Thyroid gland (tissue), 4 donors: ENCODE data around the gene CBY3.

Experiments used
- CTCF ChIP-seq, 6 experiments: fragments of 200-600 bp in 3 of 6; fragments of 450-650 bp in 3 of 6; sonication (generic) in 3 of 6; IDR thresholded peaks; one replicate each; pipeline ENCODE4 v1.5.1; 2016 to 2019; ENCODE audit warnings: antibody characterized with exemption in 6 of 6, mild to moderate bottlenecking in 2 of 6, inconsistent platforms in 1 of 6, moderate library complexity in 1 of 6
- POLR2A ChIP-seq, 2 donors: fragments of 450-650 bp; IDR thresholded peaks; one replicate each; pipeline ENCODE4 v1.6.1; 2017; ENCODE audit warnings: antibody characterized with exemption in 2 of 2, mild to moderate bottlenecking in 2 of 2, moderate library complexity in 1 of 2

DNA sequence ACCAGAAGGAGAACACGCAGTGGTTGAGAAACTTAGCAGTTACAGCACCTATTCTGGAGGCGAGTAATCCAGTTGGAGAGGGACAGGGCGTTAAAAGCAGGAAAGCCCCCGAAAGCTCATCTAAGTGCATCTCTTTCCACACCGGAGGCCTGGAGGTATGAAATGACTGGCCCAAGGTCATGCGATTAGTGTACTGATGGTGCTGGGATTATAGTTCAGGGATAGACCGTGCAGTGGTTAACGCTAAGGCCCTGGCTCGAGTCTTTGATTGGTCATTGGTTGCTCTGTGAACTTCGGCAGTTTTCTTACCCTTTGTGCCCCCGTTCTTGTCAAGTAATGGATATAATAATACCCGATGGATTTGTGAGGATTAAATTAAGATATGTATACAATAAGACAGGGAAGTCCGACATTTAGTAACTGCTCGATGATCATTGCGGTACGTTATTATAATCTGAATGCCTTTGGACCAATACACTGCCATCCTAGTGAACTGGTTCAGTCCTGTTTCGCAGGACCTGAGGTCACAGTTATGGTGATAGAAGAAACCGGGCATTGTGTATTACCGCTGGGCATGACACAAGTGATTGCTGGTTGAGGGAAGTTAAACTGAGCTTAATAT is 18.9 kb upstream of the CBY3 start:
- TF ChIP-seq CTCF (IDR thresholded peaks at IDR 0.05), result no peak
- TF ChIP-seq POLR2A (IDR thresholded peaks at IDR 0.05), result no peak
